ENCODE measurements around the gene CIAPIN1. TPM values are rescaled to one million over a fixed set of nuclear protein-coding genes. Genes with fewer than 3 reads are reported as not detected.

CIAPIN1 gene
- total RNA-seq, 1 donor from 2014 or later: 21.3 TPM

- no peak for DNase-seq (ENCODE audit: low spot score)
- no peak for ATAC-seq
Observed at GRCh38 chr16:57386381-57386951, 60.7 kb downstream of the CIAPIN1 start.

GRCh38 chr16:57385083-57385482, 62.1 kb downstream of the CIAPIN1 start:
- no peak for DNase-seq (ENCODE audit: low spot score)
- ATAC-seq: no peak

GRCh38 chr16:57384248-57385070, 62.7 kb downstream of the CIAPIN1 start:
- ATAC-seq (peak; percentile 24), DNase-seq (ENCODE audit: low spot score) (no peak)

- DNase-seq (ENCODE audit: low spot score) (no peak), ATAC-seq (peak; percentile 11)
Observed at GRCh38 chr16:57383276-57384247, 63.6 kb downstream of the CIAPIN1 start.

- no peak for DNase-seq (ENCODE audit: low spot score)
- ATAC-seq: no peak
Observed at GRCh38 chr16:57382535-57383275, 64.5 kb downstream of the CIAPIN1 start.

GRCh38 chr16:57381791-57382534, 65.2 kb downstream of the CIAPIN1 start:
- ATAC-seq: no peak
- DNase-seq (ENCODE audit: low spot score): no peak

GRCh38 chr16:57380671-57381462, 66.3 kb downstream of the CIAPIN1 start:
- DNase-seq (ENCODE audit: low spot score) (no peak), ATAC-seq (no peak)

GRCh38 chr16:57379579-57379978, 67.6 kb downstream of the CIAPIN1 start:
- DNase-seq (ENCODE audit: low spot score): peak; percentile 80
- peak; percentile 75 for ATAC-seq

Other genes starting within 250 kb of the CIAPIN1 start
- gene ARL2BP, start 202.1 kb downstream of the CIAPIN1 start, total RNA-seq: 17.1 TPM
- gene PLLP, start 162.7 kb downstream of the CIAPIN1 start, total RNA-seq: 7.5 TPM
- 0.40 TPM for gene CCL22, start 88.6 kb downstream of the CIAPIN1 start, total RNA-seq
- 13.8 TPM for gene CX3CL1, start 74.9 kb downstream of the CIAPIN1 start, total RNA-seq
- gene CCL17, start 42.6 kb downstream of the CIAPIN1 start, total RNA-seq: not detected
- gene COQ9, start 94 bp upstream of the CIAPIN1 start, total RNA-seq: 64.5 TPM
- gene POLR2C, start 15.3 kb upstream of the CIAPIN1 start, total RNA-seq: 34.1 TPM
- gene DOK4, start 39.1 kb upstream of the CIAPIN1 start, total RNA-seq: 43.9 TPM
- 0.83 TPM for gene CCDC102A, start 89.2 kb upstream of the CIAPIN1 start, total RNA-seq
- 0.10 TPM for gene ADGRG5, start 95.3 kb upstream of the CIAPIN1 start, total RNA-seq
- gene ADGRG1, start 181.2 kb upstream of the CIAPIN1 start, total RNA-seq: 5.1 TPM
- 0.43 TPM for gene ADGRG3, start 220.9 kb upstream of the CIAPIN1 start, total RNA-seq
- gene DRC7, start 247.4 kb upstream of the CIAPIN1 start, total RNA-seq: 0.50 TPM